Activated CD4-positive, alpha-beta T cell treated with anti-CD3 and anti-CD28 coated beads, Interleukin-2, amount 10 ng/mL, durations not matched to agents 24 days and 14 days (primary cell): Measurements from ENCODE around the gene FAM118B. TPM values are rescaled to one million over a fixed set of nuclear protein-coding genes. Genes with fewer than 3 reads are reported as not detected.
"Not testable (repeated sequence)": the region's sequence is repeated elsewhere in the genome, so short reads cannot be mapped to it uniquely, and the experiment has no call there.

Experiments used
- DNase-seq: peaks from one replicate; pipeline ENCODE4 v3.0.0; 2022
- H3K27ac Mint-ChIP-seq: one replicate; pipeline ENCODE4 v1.8.0; 2022; ENCODE audit warnings: mild to moderate bottlenecking, mixed read lengths
- H3K27me3 Mint-ChIP-seq: one replicate; pipeline ENCODE4 v1.8.0; 2022; ENCODE audit warnings: mixed read lengths
- H3K36me3 Mint-ChIP-seq: one replicate; pipeline ENCODE4 v1.8.0; 2022; ENCODE audit warnings: low read depth, mild to moderate bottlenecking, mixed read lengths
- H3K4me1 Mint-ChIP-seq: one replicate; pipeline ENCODE4 v1.8.0; 2021; ENCODE audit warnings: mixed read lengths
- H3K4me3 Mint-ChIP-seq: one replicate; pipeline ENCODE4 v1.8.0; 2022; ENCODE audit warnings: mild to moderate bottlenecking, moderate library complexity, mixed read lengths
- H3K9me3 Mint-ChIP-seq: one replicate; pipeline ENCODE4 v1.8.0; 2021; ENCODE audit warnings: mixed read lengths
- intact Hi-C: fragments of 100-400 bp; cut with micrococcal nuclease; formaldehyde crosslinking; loops from one replicate; pipeline ENCODE4 v1.15.1; 2023
- total RNA-seq: library from RNA; stranded (reverse); gene quantifications from 2 replicates; pipeline ENCODE4 v1.2.3, GENCODE V29; 2022

FAM118B gene
- total RNA-seq, 1 donor from 2014 or later: 12.8 TPM

- DNase-seq: peak; percentile 79
- H3K9me3 Mint-ChIP-seq: no peaks in the 10 kb centered on the region
- H3K27ac Mint-ChIP-seq: peak overlapping the region; percentile 94
- H3K36me3 Mint-ChIP-seq: peaks cover 22% of the 10 kb centered on the region
- H3K4me3 Mint-ChIP-seq: peak overlapping the region; percentile 98
- intact Hi-C loops: loop anchor here (2.0 kb wide), 1 partner anchor 72 kb away; the partner anchor contains the start of gene ST3GAL4
- H3K27me3 Mint-ChIP-seq: no peaks in the 10 kb centered on the region
- H3K4me1 Mint-ChIP-seq: peaks cover 31% of the 10 kb centered on the region
Measured at GRCh38 chr11:126282361-126282735, 70.8 kb downstream of the FAM118B start.

DNA sequence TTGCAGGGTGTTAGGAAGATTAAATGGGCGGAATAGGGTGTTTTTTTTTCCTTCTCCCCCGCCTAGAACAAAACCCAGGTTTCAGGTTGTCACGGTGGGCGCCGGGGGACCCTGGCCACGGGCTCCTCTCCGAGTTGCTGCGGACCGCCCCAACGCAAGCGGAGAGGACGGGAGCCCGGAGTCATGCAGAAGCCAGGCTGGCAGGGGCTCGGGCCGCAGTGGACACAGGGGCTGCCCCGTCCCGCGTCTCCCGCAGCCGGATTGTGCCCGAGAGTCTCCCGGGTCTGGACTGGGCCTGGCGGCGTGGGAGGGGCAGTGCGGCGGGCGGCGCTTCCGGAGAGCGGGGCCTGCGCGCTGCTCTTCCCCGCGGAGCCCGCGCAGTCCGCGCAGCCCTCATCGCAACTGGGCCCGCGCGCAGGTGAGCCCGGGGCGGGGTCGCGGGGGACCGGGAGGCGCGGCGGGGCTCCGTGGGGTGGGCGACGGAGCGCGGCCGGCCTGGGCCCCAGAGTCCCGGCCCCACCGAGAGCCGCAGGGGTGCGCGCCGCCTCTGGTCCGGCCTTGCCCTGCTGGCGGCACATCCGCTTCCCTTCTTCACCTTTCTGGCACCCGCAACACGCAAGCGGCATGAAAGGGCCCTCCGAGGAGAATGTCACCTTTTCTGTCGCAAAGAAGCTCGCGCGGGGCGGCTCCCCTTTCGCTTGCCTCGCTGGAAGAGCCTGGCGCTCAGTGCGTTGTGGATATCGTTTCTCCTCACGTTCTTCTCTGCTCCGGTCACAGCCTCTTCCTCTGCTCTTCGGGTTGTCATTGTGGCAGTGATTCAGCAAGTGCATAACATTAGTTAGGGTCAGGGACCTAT is 71.4 kb downstream of the FAM118B start, which contains the start of gene TIRAP:
Gene TIRAP, plus strand, starts transcription at position 358 of the 856 bp plus-strand sequence. CDS start 7,802 bp downstream, outside the sequence.
- intact Hi-C loops: loop anchor here (1.0 to 2.0 kb wide), 3 partner anchors 14 to 72 kb away; partner anchors contain the start of genes DCPS, FOXRED1 and ST3GAL4
- peaks cover 17% of the 10 kb centered on the region for H3K36me3 Mint-ChIP-seq
- peak; percentile 90 for DNase-seq
- peaks cover 31% of the 10 kb centered on the region for H3K4me1 Mint-ChIP-seq
- H3K27me3 Mint-ChIP-seq: no peaks in the 10 kb centered on the region
- peak within 1 kb of the TSS; percentile 94 for H3K27ac Mint-ChIP-seq
- peak within 1 kb of the TSS; percentile 98 for H3K4me3 Mint-ChIP-seq
- H3K9me3 Mint-ChIP-seq: no peaks in the 10 kb centered on the region

- Mint-ChIP-seq H3K27ac (peak overlapping the region; percentile 51), H3K27me3 (no peaks in the 10 kb centered on the region), H3K9me3 (no peaks in the 10 kb centered on the region), H3K36me3 (peaks cover 16% of the 10 kb centered on the region), H3K4me1 (peaks cover 30% of the 10 kb centered on the region), H3K4me3 (peak overlapping the region; percentile 72)
- DNase-seq: peak; percentile 79
- intact Hi-C loops: no loop called here
Measured at GRCh38 chr11:126284829-126285228, 73.2 kb downstream of the FAM118B start.

- Mint-ChIP-seq H3K36me3 (peaks cover 23% of the 10 kb centered on the region), H3K27ac (no peak overlapping the region), H3K9me3 (no peaks in the 10 kb centered on the region), H3K27me3 (no peaks in the 10 kb centered on the region), H3K4me3 (no peak overlapping the region), H3K4me1 (peaks cover 15% of the 10 kb centered on the region)
- intact Hi-C loops: no loop called here
- no peak for DNase-seq
Measured at GRCh38 chr11:126288237-126288636, 76.7 kb downstream of the FAM118B start.

DNA sequence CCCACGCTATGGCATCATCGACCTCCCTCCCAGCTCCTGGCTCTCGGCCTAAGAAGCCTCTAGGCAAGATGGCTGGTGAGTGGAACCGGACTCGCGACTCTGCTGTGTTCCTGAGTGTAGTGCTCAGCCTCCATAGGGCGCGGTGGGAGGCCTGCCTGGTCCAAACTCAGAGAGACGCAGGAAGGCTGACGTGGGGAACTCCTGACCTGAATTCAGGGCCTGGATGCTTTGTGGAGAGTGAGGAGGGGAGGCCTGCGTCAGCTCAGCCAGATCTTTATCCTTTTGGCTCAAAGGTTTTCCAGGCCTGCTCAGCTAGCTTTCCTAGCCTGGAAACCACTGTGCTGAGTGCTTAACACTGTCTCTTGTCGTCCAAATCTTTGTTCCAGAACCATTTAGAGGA is 79.3 kb downstream of the FAM118B start:
- no peak for DNase-seq
- Mint-ChIP-seq H3K4me1 (peaks cover 9% of the 10 kb centered on the region), H3K9me3 (no peaks in the 10 kb centered on the region), H3K27me3 (no peaks in the 10 kb centered on the region), H3K27ac (peak overlapping the region; percentile 29), H3K36me3 (peaks cover 31% of the 10 kb centered on the region), H3K4me3 (no peak overlapping the region)
- intact Hi-C loops: no loop called here

- H3K4me3 Mint-ChIP-seq: no peak overlapping the region
- no peaks in the 10 kb centered on the region for H3K27me3 Mint-ChIP-seq
- DNase-seq: no peak
- intact Hi-C loops: no loop called here
- H3K36me3 Mint-ChIP-seq: peaks cover 32% of the 10 kb centered on the region
- peaks cover 9% of the 10 kb centered on the region for H3K4me1 Mint-ChIP-seq
- H3K9me3 Mint-ChIP-seq: no peaks in the 10 kb centered on the region
- H3K27ac Mint-ChIP-seq: peak overlapping the region; percentile 48
Measured at GRCh38 chr11:126293726-126294125, 82.1 kb downstream of the FAM118B start.

- Mint-ChIP-seq H3K27me3 (no peaks in the 10 kb centered on the region), H3K36me3 (peaks cover 28% of the 10 kb centered on the region), H3K4me1 (peaks cover 9% of the 10 kb centered on the region), H3K4me3 (no peak overlapping the region), H3K9me3 (no peaks in the 10 kb centered on the region), H3K27ac (no peak overlapping the region)
- no peak for DNase-seq
- intact Hi-C loops: no loop called here
Measured at GRCh38 chr11:126297004-126297403, 85.4 kb downstream of the FAM118B start.

- Mint-ChIP-seq H3K36me3 (peaks cover 26% of the 10 kb centered on the region), H3K27me3 (no peaks in the 10 kb centered on the region), H3K27ac (peak within 1 kb of the TSS; percentile 97), H3K9me3 (no peaks in the 10 kb centered on the region), H3K4me1 (peaks cover 19% of the 10 kb centered on the region), H3K4me3 (peak within 1 kb of the TSS; percentile 91)
- peak; percentile 97 for DNase-seq
- intact Hi-C loops: loop anchor here (1.0 kb wide), 5 partner anchors 21 to 712 kb away; partner anchors contain the start of genes FAM118B, FOXRED1, RPUSD4 and STT3A
Measured at GRCh38 chr11:126303623-126304456, 92.3 kb downstream of the FAM118B start, which contains the start of gene DCPS. Gene DCPS (plus strand): TSS chr11:126304060. CDS start chr11:126304081, 21 bp downstream.

DNA sequence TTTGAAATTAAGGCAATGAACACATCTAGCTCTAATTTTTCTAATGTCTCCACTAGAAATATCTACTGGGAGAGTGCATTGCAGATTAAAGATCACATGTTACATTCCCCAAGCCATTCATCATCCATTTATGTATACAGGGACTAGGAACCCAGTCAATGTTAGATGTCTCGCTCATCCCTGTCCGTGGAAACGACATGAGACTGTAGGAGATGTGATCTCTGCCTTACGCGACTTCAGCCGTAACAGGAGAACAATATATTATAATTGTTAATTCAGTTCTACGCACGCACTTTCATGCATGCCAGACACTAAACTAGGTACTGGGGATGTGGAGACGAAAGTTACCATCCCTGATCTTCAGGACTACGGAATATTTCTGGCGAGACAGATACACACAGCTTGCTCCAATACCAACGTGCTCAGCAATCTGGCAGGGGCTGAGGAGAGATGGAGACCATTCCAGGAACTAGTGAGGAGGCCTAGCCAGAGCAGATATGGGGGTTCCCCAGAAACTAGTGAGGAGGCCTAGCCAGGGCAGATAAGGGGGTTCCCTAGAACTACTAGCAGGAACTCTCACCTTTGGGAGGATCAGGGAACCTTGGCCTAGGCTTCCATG is 93.0 kb downstream of the FAM118B start:
- no peak for DNase-seq
- peaks cover 24% of the 10 kb centered on the region for H3K36me3 Mint-ChIP-seq
- H3K4me3 Mint-ChIP-seq: peak overlapping the region; percentile 91
- no peaks in the 10 kb centered on the region for H3K9me3 Mint-ChIP-seq
- no peaks in the 10 kb centered on the region for H3K27me3 Mint-ChIP-seq
- intact Hi-C loops: loop anchor here (1.0 kb wide), 5 partner anchors 21 to 712 kb away; partner anchors contain the start of genes FAM118B, FOXRED1, RPUSD4 and STT3A
- peak overlapping the region; percentile 97 for H3K27ac Mint-ChIP-seq
- H3K4me1 Mint-ChIP-seq: peaks cover 19% of the 10 kb centered on the region

DNA sequence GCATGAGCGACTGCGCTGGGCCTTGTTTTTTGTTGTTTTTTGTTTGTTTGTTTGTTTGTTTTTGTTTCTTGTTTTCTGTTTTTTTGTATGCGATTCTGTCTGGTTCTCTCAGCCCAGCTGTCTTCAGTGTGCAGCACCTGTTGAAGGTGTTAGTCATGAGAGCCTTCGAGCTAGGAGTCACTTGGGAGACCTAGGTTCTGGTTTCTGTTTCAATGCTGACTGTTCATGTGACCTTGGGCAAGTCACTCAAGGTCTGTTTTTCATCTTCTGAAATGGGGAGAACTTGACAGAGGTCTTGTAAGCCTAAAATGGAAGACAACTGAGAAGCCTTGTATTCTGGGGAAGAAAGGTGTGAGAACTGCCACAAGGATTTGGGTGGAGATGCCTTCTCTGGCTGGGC is 94.1 kb downstream of the FAM118B start:
- Mint-ChIP-seq H3K4me1 (peaks cover 22% of the 10 kb centered on the region), H3K4me3 (peak overlapping the region; percentile 76), H3K36me3 (peaks cover 29% of the 10 kb centered on the region), H3K9me3 (no peaks in the 10 kb centered on the region), H3K27me3 (no peaks in the 10 kb centered on the region), H3K27ac (peak overlapping the region; percentile 70)
- intact Hi-C loops: no loop called here
- DNase-seq: peak; percentile 77

- H3K27me3 Mint-ChIP-seq: no peaks in the 10 kb centered on the region
- no peak overlapping the region for H3K4me3 Mint-ChIP-seq
- peaks cover 29% of the 10 kb centered on the region for H3K36me3 Mint-ChIP-seq
- H3K9me3 Mint-ChIP-seq: no peaks in the 10 kb centered on the region
- peaks cover 19% of the 10 kb centered on the region for H3K4me1 Mint-ChIP-seq
- intact Hi-C loops: no loop called here
- peak; percentile 66 for DNase-seq
- no peak overlapping the region for H3K27ac Mint-ChIP-seq
Measured at GRCh38 chr11:126307706-126308105, 96.1 kb downstream of the FAM118B start.

DNA sequence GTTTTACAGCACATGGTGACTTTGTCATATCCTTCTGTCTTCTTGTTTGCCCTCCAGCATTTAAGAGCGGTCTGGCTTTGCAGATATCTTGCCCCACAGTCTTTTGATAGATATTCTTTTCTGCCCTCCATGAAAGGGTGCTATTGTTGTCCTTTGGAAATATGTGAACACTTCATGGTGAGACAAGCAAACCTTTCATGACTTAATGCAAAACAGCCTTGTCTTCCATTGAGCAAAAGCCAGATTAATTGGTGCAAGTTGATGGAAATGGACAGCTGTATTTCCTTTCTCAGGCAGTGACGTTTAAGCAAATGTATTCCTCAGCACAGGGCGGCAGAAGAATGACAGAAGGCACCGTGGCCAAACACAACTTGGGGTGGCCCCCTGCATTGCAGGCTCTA is 96.7 kb downstream of the FAM118B start:
- no peak for DNase-seq
- Mint-ChIP-seq H3K4me1 (peaks cover 19% of the 10 kb centered on the region), H3K9me3 (no peaks in the 10 kb centered on the region), H3K36me3 (peaks cover 28% of the 10 kb centered on the region), H3K27ac (no peak overlapping the region), H3K4me3 (no peak overlapping the region), H3K27me3 (no peaks in the 10 kb centered on the region)
- intact Hi-C loops: no loop called here

GRCh38 chr11:126308771-126309170 is 97.2 kb downstream of the FAM118B start:
- H3K4me3 Mint-ChIP-seq, H3K27me3 Mint-ChIP-seq, H3K27ac Mint-ChIP-seq, H3K9me3 Mint-ChIP-seq, intact Hi-C loops, DNase-seq: not testable (repeated sequence)
- Mint-ChIP-seq H3K4me1 (peaks cover 19% of the 10 kb centered on the region), H3K36me3 (peaks cover 30% of the 10 kb centered on the region)
